C4-2B (cell line): Measurements from ENCODE around the gene ECM1.

ENCODE experiments used
- CTCF ChIP-seq: fragments of 450-650 bp; conservative IDR thresholded peaks from 2 replicates; pipeline ENCODE4 v1.5.1; 2017; ENCODE audit warnings: mild to moderate bottlenecking
- ZFX ChIP-seq: fragments of 450-650 bp; IDR thresholded peaks from 2 replicates; pipeline ENCODE4 v1.6.1; 2017

- TF ChIP-seq CTCF (no peak), ZFX (no peak)
Measured at GRCh38 chr1:150551051-150551783, 43.3 kb downstream of the ECM1 start.
